HL-60 (cell line): ENCODE measurements around the gene NAALADL2.

ENCODE experiments used
- DNase-seq, 2 experiments: peaks; one replicate each; pipeline ENCODE4 v3.0.0-alpha.2; 2010 to 2020; ENCODE audit warnings: low read depth in 1 of 2, low spot score in 1 of 2
- H3K27ac ChIP-seq: fragments of 250-450 bp; sonication (Bioruptor Pico); replicated peaks from 2 replicates; pipeline ENCODE4 v1.5.1; 2020; ENCODE audit warnings: mild to moderate bottlenecking, moderate library complexity
- H3K27me3 ChIP-seq: fragments of 250-450 bp; sonication (Bioruptor Pico); 2 replicates; pipeline ENCODE4 v1.5.1; 2021; ENCODE audit warnings: mild to moderate bottlenecking, moderate library complexity; ENCODE audit not compliant: insufficient read depth, poor library complexity, severe bottlenecking
- H3K4me3 ChIP-seq: replicated peaks from 2 replicates; pipeline ENCODE4 v1.5.1; 2011; ENCODE audit warnings: mild to moderate bottlenecking, control low read depth, low read length; ENCODE audit not compliant: insufficient read depth
- CTCF ChIP-seq: IDR thresholded peaks from one replicate; pipeline ENCODE4 v1.5.1; 2011; ENCODE audit warnings: low read length, control low read depth, inconsistent platforms; ENCODE audit not compliant: insufficient read depth
- GABPA ChIP-seq: IDR thresholded peaks from 2 replicates; pipeline ENCODE4 v1.6.1; 2012; ENCODE audit warnings: low read depth
- POLR2AphosphoS5 ChIP-seq: IDR thresholded peaks from 2 replicates; pipeline ENCODE4 v1.6.1; 2012; ENCODE audit warnings: low read depth
- SPI1 ChIP-seq: IDR thresholded peaks from 2 replicates; pipeline ENCODE4 v1.6.1; 2012; ENCODE audit warnings: low read depth, mild to moderate bottlenecking, borderline replicate concordance
- TF ChIP-seq, protein P1 (sequence below): IDR thresholded peaks from 2 replicates; pipeline ENCODE4 v1.6.1; 2012; ENCODE audit warnings: low read depth; ENCODE audit not compliant: insufficient replicate concordance

Gene NAALADL2

DNA sequence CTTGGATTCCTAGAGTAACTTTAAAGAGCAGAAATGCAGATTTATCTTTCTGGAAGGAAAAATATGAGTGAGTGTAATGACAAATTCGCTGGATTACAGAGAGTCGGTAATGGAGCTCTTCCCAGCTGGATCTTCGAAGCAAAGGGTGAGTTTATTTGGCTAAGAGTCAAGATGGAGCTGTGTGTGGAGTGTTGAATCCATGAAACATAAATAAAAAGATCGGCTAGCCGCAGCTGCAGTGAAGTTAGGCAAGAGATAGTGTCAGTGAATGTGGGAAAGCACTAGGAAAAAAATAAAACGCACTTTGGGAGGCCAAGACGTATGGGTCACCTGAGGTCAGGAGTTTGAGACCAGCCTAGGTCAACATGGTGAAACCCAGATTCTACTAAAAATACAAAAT, 10.3 kb downstream of the NAALADL2 start:
- no peak for TF ChIP-seq POLR2AphosphoS5
- TF ChIP-seq, protein P1, sequence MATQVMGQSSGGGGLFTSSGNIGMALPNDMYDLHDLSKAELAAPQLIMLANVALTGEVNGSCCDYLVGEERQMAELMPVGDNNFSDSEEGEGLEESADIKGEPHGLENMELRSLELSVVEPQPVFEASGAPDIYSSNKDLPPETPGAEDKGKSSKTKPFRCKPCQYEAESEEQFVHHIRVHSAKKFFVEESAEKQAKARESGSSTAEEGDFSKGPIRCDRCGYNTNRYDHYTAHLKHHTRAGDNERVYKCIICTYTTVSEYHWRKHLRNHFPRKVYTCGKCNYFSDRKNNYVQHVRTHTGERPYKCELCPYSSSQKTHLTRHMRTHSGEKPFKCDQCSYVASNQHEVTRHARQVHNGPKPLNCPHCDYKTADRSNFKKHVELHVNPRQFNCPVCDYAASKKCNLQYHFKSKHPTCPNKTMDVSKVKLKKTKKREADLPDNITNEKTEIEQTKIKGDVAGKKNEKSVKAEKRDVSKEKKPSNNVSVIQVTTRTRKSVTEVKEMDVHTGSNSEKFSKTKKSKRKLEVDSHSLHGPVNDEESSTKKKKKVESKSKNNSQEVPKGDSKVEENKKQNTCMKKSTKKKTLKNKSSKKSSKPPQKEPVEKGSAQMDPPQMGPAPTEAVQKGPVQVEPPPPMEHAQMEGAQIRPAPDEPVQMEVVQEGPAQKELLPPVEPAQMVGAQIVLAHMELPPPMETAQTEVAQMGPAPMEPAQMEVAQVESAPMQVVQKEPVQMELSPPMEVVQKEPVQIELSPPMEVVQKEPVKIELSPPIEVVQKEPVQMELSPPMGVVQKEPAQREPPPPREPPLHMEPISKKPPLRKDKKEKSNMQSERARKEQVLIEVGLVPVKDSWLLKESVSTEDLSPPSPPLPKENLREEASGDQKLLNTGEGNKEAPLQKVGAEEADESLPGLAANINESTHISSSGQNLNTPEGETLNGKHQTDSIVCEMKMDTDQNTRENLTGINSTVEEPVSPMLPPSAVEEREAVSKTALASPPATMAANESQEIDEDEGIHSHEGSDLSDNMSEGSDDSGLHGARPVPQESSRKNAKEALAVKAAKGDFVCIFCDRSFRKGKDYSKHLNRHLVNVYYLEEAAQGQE, result no peak
- TF ChIP-seq GABPA, result no peak
- no peak for TF ChIP-seq CTCF
- no peak for TF ChIP-seq SPI1
- Histone ChIP-seq H3K4me3 (no peak overlapping the region), H3K27me3 (no peaks in the 10 kb centered on the region), H3K27ac (no peak overlapping the region)
- DNase-seq, result no peak

- no peak for DNase-seq
- H3K27ac ChIP-seq, result no peak overlapping the region
- H3K4me3 ChIP-seq, result no peak overlapping the region
- TF ChIP-seq POLR2AphosphoS5, result no peak
- no peak for TF ChIP-seq SPI1
- TF ChIP-seq, protein P1, result no peak
- TF ChIP-seq GABPA, result no peak
- TF ChIP-seq CTCF, result no peak
- no peaks in the 10 kb centered on the region for H3K27me3 ChIP-seq
Observed at GRCh38 chr3:174873832-174874657, 14.9 kb downstream of the NAALADL2 start.

- Histone ChIP-seq H3K27me3 (no peaks in the 10 kb centered on the region), H3K4me3 (no peak overlapping the region), H3K27ac (no peak overlapping the region)
- TF ChIP-seq GABPA (no peak), SPI1 (no peak), POLR2AphosphoS5 (no peak), CTCF (no peak)
- TF ChIP-seq, protein P1, result no peak
- no peak for DNase-seq
Observed at GRCh38 chr3:174882789-174883188, 23.7 kb downstream of the NAALADL2 start.
